Measurements from ENCODE around the gene SLC23A3.

SLC23A3 gene

GRCh38 chr2:219175928-219176817, 6.3 kb upstream of the SLC23A3 start:
- no peak for DNase-seq (ENCODE audit: low read depth)

GRCh38 chr2:219175486-219175885, 5.7 kb upstream of the SLC23A3 start:
- no peak for DNase-seq (ENCODE audit: low read depth)

GRCh38 chr2:219174801-219175200, 5.0 kb upstream of the SLC23A3 start:
- DNase-seq (ENCODE audit: low read depth): no peak

GRCh38 chr2:219174146-219174545, 4.3 kb upstream of the SLC23A3 start:
- DNase-seq (ENCODE audit: low read depth): no peak

- no peak for DNase-seq (ENCODE audit: low read depth)
Observed at GRCh38 chr2:219173176-219173575, 3.3 kb upstream of the SLC23A3 start.

GRCh38 chr2:219172231-219173154, 2.7 kb upstream of the SLC23A3 start:
- no peak for DNase-seq (ENCODE audit: low read depth)

GRCh38 chr2:219171231-219171651, 1.4 kb upstream of the SLC23A3 start:
- peak; percentile 90 for DNase-seq (ENCODE audit: low read depth)

GRCh38 chr2:219168932-219169331, 897 bp downstream of the SLC23A3 start:
- no peak for DNase-seq (ENCODE audit: low read depth)

GRCh38 chr2:219168526-219168925, 1.3 kb downstream of the SLC23A3 start:
- DNase-seq (ENCODE audit: low read depth): no peak

GRCh38 chr2:219167997-219168396, 1.8 kb downstream of the SLC23A3 start:
- no peak for DNase-seq (ENCODE audit: low read depth)

GRCh38 chr2:219165058-219165911, 4.5 kb downstream of the SLC23A3 start:
- DNase-seq (ENCODE audit: low read depth): no peak

- no peak for DNase-seq (ENCODE audit: low read depth)
Observed at GRCh38 chr2:219163156-219163555, 6.7 kb downstream of the SLC23A3 start.

- no peak for DNase-seq (ENCODE audit: low read depth)
Observed at GRCh38 chr2:219161097-219161496, 8.7 kb downstream of the SLC23A3 start.

GRCh38 chr2:219160186-219161017, 9.4 kb downstream of the SLC23A3 start, which contains the start of gene NHEJ1:
TSS of gene NHEJ1 (minus strand) at chr2:219160815. CDS start at chr2:219158362, 2,453 bp downstream.
- peak; percentile 61 for DNase-seq (ENCODE audit: low read depth)

GRCh38 chr2:219159771-219160185, 10.1 kb downstream of the SLC23A3 start:
- no peak for DNase-seq (ENCODE audit: low read depth)

GRCh38 chr2:219158586-219158985, 11.2 kb downstream of the SLC23A3 start:
- DNase-seq (ENCODE audit: low read depth): no peak

- DNase-seq (ENCODE audit: low read depth): no peak
Observed at GRCh38 chr2:219158025-219158424, 11.8 kb downstream of the SLC23A3 start.

- no peak for DNase-seq (ENCODE audit: low read depth)
Observed at GRCh38 chr2:219157396-219157795, 12.4 kb downstream of the SLC23A3 start.

- DNase-seq (ENCODE audit: low read depth): no peak
Observed at GRCh38 chr2:219155054-219155644, 14.7 kb downstream of the SLC23A3 start.

- no peak for DNase-seq (ENCODE audit: low read depth)
Observed at GRCh38 chr2:219149667-219150066, 20.2 kb downstream of the SLC23A3 start.

All from GM04503 (cell line).